HG03095 (cell line): ENCODE measurements around the gene MGLL.

Source experiments
- ATAC-seq: cut with Tn5 transposase; IDR thresholded peaks from one replicate; pipeline ENCODE4 v1.9.1; 2021; ENCODE audit warnings: moderate library complexity; ENCODE audit not compliant: unreplicated experiment

MGLL gene

DNA sequence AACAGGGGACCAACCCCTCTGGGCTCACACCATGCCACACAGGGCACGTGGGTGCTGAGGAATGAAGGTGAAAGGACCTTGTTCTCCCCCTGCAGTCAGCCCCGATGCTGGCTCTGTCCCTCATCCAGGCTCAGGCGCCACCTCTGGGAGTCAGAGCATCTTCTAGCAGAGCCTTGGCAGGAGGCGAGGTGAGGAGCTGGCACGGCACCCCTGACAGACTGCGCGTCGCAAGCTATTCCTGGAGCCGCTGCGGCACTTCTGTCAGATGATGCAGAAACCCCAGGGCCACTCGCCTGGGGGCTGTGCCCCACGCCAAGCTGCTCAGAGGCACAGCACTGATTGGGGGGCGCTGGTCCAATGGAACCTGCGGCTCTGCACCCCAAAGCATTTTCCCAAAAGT is 62.0 kb downstream of the MGLL start:
- ATAC-seq, result no peak

DNA sequence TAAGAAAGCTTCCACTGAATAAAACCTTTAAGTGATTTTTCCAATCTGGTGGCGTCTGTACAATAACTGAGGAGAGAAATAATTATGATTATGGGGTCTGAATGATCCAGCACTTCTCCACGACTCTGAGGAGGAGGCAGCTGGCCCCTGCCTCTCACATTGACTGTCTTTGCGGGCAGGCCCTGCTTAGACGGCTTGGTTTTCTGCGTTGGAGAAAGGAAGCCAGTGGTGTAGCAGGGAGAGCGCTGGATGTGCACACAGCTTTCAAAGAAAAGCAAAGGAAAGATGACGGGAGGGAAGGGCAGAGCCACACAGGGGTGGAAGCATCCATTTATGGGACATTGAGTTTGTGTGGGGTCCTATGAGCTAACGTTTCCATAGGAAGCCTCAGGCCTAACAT is 62.5 kb downstream of the MGLL start:
- ATAC-seq, result no peak

DNA sequence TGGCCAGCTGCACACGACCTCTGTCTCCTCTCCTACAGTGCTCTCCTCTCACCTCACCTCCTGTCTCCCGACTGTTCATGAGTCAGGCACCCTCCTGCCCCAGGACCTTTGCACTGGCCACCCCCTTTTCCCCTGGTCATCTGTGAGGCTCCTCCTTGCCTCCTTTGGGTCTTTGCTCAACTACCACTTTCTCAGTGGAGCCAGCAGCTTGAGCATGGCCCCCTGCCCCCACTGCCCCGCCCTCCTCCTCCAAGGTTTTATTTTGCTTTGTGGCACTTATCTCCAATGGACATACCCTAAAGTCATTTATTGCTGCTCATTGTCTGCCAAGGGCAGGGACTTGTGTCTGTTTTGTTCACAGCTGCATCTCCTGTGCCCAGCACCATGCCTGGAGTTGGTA is 64.3 kb downstream of the MGLL start:
- no peak for ATAC-seq

DNA sequence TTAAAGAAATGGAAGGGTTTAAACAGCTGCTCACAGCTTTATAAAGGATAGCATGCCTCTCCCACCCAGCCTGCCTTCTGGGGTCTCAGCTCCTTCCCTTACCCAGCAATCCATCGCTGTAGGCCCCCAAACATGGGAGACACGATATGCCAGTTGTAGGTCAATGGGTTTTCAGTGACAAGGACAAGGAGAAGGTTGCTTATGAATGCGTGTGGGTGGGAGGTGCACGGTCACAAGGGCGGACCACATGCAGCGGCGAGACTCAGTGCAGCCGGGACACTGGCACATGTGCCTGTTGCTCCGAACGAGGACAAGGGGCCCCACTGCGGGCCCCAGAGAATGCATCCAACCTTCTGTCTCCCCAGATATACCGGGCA is 67.0 kb downstream of the MGLL start:
- no peak for ATAC-seq

DNA sequence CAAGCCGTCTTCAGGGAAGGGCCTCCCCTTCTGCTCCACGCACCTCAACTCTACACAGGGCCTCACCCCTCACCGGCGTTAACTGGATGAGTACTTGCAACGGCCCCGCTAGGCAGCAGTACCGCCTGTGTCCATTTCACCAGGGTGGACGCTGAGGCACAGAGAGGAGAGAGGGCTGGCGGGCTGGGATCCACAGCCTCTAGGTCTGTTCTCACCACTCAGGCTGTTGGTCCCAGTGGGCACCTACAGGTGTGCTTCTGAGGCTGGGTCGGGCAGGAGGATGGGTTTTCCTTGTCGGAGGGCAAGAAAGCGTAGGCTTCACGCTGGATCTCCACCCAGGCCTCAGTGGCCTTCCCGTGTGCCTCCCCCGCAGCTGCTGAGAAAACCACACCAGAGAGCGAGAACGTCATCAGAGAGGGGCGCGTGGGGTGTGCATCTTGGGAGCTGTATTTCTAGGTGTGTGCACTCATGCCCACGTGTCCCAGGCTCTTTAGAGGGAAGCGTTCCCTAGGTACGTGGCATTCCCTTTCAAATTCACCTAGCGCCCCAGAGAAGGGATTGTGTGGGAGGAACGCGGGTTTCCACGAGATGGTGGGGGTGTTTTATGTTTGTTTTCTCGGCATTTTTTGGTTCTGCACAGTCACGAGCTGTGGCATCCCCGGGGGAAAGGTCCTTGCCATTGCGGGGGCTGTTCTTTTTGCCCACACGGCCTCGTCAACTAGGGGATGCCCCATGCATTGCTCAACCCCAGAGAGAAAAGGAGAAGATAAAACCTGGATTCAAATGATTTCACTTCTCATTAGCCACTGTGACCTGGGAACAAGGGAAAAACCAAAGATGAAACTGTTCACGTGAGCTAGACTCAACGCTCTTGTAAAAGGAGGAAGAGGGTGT is 67.7 kb downstream of the MGLL start:
- ATAC-seq, result no peak

DNA sequence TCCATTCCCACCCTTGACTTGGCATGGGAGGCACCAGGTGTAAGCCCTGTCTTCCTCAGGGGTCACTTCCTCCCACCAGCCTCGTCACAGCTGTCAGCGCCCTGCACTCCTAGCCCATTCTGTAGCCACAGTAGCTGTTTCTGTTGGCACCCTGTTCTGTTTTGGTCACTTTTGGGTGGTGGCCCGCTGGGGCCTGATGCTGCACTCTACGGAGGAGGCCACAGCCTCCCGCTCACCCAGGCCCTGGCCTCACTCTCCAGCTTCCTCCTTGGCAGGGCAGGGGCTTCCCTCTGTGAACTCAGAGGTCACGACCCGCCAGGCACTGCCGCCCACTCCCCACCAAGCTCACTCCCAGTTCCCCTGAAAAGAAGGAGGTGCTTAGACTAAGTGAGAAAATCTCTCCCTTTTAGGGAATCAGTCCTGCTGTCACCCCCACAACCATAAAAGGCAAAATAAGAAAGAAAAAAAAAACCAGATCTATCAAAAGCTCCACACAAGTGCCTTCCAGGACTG is 68.4 kb downstream of the MGLL start:
- ATAC-seq, result no peak

DNA sequence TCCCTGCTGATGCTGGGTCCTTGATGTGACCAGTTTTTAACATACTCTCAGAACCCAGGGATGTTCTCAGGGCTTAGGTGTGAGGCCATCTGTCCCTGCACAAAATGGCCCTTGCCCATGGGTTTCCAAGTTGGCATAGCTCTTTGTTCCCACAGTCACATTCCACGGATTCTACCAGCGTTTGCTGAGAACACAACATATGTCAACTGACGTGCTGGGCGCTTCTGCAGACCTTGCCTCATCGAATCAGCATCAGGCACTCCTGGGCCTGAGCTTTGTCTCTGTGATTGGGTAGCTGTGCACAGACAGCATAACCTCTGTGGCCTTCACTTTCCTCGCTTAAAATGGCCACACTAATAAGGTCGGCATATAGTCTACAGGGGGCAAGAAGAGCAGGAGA is 69.0 kb downstream of the MGLL start:
- no peak for ATAC-seq

DNA sequence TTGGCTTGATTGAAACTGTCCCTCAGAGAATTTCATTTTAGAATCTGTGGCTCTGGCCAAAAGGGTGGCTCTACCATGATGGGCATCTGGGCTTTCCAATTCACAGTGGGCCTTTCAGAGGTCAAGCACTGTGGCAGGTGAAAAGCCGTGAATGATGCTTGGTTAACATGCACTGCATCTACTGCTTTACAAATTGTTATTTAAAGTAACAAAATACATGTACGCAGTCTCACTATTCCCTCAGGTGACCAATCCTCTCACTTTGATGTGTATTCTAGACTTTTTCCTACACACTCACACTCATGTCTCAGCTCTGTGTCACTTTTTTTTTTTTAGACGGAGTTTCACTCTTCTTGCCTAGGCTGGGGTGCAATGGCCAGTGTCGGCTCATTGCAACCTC is 70.5 kb downstream of the MGLL start:
- no peak for ATAC-seq

DNA sequence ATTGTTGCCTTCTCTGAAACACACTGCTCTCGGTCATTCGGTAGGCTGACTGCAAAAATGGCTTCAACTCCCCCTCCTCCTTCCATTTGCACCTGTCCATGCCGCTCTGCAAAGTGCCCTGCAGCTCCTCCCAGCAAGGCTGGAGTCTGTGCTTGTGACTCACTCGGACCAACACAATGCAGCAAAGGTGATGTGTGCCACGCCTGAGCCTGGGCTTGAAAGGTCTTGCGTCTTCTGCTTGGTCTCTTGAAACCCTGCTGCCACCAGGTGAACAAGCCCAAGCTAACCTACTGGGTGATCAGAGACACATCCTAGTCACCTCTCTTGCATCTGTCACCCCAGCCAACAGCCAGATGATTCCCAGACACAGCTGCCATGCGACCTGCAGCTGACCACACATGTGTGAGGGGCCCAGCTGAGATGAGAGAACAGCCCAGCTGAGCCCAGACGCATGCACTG is 71.1 kb downstream of the MGLL start:
- ATAC-seq, result no peak

DNA sequence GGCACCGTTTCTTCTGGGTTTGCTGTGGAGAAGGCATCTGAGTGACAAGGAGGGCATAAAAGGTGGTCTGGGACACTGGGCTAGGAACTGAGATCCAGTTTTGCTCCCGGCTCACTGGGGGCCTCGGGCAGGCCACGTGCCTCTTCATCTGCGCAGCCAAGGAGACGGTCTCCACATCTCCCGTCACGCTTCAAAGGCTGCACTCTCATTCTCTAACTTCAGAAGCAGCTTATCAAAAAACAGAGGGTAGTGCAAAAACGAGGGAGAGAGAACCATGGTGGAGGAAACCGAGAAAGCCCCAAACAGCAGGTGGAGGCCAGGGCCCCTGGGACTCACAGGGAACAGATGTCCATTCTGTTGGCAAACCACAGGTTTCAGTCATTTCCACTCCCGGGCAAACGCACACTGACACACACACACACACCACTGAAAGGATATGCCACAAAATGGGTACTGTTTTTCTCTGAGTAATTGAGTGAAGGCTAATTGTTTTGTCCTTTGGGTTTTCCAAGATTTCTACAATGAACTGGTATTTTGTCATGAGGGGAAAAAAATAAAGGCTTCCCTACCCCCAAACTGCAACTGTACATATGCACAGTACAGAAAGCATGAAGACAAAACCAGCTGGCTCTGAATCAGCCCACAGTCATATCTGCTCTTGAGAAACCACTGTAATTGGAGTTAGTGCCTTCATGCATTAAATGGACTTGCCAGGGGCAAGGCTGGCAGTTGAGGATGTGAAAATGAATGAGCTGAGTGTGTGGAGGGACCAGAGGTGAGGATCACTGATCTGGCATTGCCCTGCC is 71.9 kb downstream of the MGLL start:
- no peak for ATAC-seq

DNA sequence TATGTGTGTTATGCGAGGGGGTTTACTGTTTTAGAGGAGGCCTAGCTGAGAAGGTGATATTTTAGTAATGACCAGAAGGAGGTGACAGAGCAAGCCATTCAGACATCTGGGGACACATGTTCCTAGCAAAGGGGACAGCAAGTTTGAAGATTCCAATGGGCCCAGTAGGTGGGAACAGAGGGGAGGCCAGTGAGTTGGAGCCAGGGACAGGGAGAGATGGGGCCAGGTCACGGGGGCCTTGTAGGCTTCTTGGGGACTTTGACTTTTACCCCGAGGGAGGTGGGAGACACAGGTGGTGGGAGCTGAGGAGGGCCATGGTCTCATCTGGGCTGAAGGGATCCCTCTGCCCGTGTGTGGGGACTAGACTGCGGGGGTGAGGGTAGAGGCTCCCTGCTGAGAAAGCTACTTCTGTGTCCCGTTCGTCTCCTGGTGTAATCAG is 72.5 kb downstream of the MGLL start:
- ATAC-seq, result no peak

DNA sequence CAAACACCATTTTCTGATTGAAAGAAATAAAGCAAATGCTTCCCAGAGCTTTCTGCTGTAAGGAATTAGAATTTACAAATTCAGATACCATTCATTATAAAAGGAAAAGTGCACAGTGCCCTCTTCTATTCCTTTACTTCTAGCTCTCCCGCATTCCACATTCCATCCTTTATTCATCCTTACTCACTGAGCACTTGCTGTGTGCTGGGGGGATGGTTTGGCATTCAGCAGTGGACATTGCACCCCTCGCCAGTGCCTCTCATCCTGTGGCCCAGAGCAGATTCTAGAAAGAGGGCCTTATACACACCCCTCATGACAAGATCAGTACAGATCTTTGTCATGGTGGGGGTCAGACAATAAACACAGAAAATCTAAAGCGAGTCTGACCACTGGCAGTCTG is 73.0 kb downstream of the MGLL start:
- ATAC-seq, result no peak

DNA sequence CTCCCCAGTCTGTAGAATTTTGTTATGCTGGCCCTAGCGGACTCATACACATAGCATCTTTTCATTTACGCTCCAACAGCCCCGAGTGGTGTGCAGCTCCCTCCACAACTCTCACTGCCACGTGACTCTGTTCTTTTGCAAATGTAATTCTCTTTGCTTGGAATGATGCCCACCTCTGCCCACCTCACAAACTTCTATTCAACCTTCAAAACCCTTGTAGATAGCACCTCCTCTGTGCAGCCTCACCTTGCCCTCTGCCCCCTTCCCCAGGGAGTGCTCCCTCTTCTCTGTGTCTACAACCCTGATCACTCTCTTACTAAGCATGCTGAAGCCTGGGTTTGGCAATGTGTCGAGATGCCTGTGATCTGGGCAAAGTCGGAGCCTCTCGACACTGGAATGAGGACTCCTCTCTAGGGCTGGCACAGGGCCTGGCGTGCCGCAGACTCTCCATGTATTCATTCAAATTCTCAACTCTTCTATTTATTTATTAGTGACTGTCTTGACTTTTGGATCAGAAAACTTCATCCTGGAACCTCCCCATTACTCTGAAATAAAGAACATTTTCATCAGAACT is 73.5 kb downstream of the MGLL start:
- ATAC-seq, result no peak

DNA sequence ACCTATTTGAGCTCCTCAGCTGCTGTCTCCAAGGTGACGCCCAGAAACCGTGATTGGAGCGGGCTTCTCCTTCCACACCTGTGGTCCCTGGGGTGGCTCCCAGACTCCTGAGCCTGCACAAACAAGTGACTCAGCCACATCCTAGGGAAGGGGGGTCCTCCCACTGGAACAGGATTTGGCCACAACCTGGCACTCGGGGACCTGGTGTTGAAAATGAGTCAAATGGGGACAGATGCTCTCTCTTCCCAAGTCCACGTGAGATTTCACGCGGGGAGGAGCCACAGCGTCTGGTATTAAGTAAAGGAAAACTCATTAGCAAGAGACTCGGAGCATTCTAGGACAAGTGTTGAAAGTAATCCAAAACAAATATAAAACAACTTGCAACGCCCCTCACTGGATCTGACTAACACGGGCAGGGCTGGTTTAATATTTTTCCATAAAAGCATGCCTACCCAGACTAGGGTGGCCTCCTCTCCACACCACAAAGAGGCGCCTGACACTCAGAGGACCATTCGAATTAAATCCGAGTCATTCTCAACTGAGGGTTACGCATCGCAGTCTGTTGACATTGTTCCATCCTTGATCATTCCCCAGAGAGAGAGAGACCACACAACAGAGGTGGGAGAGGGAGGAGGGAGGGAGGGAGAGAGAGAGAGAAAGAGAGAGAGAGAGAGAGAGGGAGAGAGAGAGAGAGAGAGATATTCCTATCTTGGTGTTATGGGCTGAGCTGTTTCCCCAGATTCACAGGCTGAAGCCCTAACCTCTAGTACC is 74.4 kb downstream of the MGLL start:
- no peak for ATAC-seq

DNA sequence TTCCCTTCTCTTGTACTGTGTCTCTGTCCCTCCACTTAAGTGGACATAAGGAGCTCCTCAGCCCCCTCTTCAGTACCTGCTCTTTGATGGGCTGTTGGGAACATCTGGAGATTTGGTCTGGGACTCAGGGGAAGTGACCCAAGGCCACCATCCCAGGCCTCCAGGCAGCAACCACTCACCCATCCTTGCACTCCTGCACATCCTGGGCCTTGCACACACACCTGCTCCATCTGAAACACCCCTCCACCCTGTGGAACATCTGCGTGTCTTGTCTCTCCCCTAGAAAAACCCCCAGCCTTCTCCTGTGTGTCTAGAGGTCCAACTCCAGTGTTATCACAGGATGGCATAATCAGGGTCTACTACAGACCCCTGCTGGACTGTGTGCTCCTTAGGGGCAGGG is 75.2 kb downstream of the MGLL start:
- no peak for ATAC-seq

DNA sequence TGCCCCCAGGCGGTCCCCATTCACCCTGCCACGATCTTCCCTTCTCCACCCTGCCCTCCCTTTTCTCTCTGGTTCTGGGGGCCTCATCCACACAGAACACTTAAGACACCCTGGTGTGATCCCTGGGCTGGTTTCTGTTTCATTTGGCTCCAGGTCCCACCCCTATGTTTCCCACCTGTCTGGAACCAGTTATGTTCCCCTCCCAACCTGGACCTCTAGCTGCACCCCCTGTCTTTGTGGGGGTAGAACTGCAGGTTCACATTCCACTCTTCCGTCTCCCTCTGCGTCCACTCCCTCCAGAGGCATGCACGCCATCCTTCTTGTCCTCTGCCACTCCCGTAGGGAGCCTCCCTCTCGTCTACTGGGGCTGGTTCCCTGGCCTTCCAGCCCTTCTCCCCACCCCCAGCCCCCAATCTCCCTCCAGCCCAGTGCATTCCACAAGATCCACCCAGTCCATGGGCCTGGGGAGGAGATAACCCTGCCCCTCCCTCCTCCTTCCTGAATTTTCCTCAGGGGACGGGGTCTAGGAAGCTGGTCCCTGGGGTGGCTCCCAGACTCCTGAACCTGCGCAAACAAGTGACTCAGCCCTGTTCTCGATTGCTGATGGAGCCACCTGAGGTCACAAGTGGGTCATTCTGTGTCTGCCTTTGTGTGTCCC is 75.8 kb downstream of the MGLL start:
- no peak for ATAC-seq

DNA sequence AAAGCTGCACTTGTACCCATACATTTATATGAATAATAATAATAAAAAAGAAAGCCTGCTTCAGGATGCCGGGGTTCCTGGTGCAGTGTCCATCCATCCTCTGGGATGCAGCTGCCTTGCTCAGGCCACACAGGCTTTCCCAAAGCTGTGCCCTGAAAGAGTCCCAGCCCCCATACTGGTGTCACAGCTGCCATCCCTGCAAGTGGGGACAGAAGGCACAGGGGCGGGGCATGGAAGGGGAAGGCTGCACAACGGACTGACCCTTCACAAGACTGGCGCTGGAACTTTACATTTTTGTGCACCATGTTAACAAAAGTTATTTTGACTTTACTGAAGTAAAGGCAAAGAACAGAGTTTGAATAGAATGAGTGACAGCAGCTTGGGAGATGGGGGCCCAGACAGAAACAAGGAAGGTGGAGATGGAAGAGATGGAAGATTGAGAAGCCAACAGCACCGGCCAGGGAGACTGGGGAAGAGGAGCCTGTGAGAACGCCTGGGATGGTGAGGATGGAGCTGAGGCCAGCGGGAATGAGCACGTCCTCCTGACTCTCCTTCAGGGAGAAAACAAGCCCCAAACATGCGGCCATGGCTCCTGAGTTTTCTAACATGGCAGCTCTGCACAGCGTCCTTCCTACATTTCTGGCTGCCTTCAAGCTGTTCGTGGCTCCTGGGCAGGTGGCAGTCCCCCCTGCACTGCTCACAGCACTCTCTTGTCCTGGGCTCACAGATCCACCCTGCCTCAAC is 76.5 kb downstream of the MGLL start:
- ATAC-seq, result no peak

DNA sequence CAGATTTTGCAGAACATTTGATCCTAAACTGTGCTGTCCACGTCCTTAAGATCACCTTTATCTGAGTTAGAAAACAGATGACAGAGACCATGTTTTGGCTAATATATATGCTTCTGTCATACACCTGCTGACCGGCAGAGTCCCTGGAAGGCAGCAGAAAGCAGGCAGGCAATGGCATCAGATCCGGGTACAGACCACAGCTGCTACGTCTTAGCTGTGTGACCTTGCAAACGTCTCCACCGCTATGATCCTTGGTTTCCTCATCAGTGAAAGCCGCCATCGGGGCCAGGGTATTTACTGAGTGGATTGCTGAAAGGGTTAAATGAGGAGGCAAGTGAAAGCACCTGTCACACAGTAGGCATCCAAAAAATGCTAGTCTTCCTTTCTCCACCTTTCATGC is 77.4 kb downstream of the MGLL start:
- ATAC-seq, result no peak

DNA sequence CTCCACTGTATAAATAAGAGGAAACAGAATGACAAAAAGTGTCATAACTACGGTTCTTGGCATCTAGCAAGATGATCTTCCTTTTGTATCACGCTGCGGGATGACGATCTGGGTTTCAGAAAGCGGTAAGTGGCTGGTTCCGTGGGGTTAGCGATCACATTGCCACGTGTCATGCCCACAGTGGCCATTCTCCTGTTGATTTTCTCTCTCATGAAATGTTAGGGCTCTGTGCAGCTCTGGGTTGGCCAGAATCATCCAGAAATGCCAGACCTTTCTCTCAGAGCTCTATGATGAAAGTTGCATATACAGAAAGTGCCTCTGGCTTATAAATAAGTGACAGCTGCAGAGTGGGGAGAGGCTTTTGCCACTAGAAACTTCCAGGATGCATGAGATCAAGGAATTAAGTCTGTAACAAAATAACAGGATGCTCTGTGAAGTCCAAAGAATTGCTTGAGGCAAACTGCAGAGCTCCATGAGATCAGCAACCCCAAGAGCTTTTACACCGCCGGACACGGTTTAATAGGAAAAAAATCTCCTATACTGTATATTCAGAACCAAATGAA is 78.0 kb downstream of the MGLL start:
- ATAC-seq, result no peak
